Aorta (tissue), 5 donors: ENCODE measurements around the gene GFOD1. TPM values are rescaled to one million over a fixed set of nuclear protein-coding genes. Genes with fewer than 3 reads are reported as not detected.
A peak's percentile ranks its signal among the peaks of the same experiment; 100 is the strongest.

Experiments used
- ATAC-seq: fragments of 200-7000 bp; cut with Tn5 transposase; one replicate; pipeline ENCODE4 v1.9.1; 2022; ENCODE audit warnings: moderate library complexity; ENCODE audit not compliant: low FRiP score
- DNase-seq, 2 donors: peaks; one replicate each; pipeline ENCODE4 v3.0.0-alpha.2; 2020
- H3K27ac ChIP-seq, 2 donors: one replicate each; pipeline ENCODE4 v1.5.1; 2013; ENCODE audit warnings: low read length in 2 of 2, mild to moderate bottlenecking in 2 of 2, moderate library complexity in 2 of 2, control low read depth in 1 of 2, inconsistent platforms in 1 of 2, low read depth in 1 of 2
- H3K27me3 ChIP-seq, 2 donors: one replicate each; pipeline ENCODE4 v1.6.1; 2013; ENCODE audit warnings: control low read depth in 1 of 2, low read length in 1 of 2, mild to moderate bottlenecking in 1 of 2, moderate library complexity in 1 of 2; ENCODE audit not compliant: insufficient read depth in 2 of 2, control insufficient read depth in 1 of 2
- H3K36me3 ChIP-seq, 2 donors: one replicate each; pipeline ENCODE4 v1.6.1; 2013; ENCODE audit warnings: control low read depth in 1 of 2, low read length in 1 of 2, mild to moderate bottlenecking in 1 of 2; ENCODE audit not compliant: insufficient read depth in 2 of 2, control insufficient read depth in 1 of 2
- H3K4me1 ChIP-seq, 2 donors: one replicate each; pipeline ENCODE4 v1.6.1; 2013; ENCODE audit warnings: low read length in 2 of 2, control low read depth in 1 of 2, mild to moderate bottlenecking in 1 of 2, moderate library complexity in 1 of 2; ENCODE audit not compliant: insufficient read depth in 2 of 2, control insufficient read depth in 1 of 2
- H3K4me3 ChIP-seq, 2 donors: one replicate each; pipeline ENCODE4 v1.5.1; 2013; ENCODE audit warnings: low read length in 2 of 2, control low read depth in 1 of 2, mild to moderate bottlenecking in 1 of 2
- H3K9me3 ChIP-seq: one replicate; pipeline ENCODE4 v1.6.1; 2013; ENCODE audit warnings: mild to moderate bottlenecking, low read length; ENCODE audit not compliant: control insufficient read depth
- WGBS, 2 donors: extraction: QIAGEN DNeasy Blood & Tissue Kit; methylation state at CpG; one replicate each; pipeline ENCODE4 v1.1.7; 2013; 5-methylcytosine and 5-hydroxymethylcytosine counted together
- intact Hi-C, 2 donors: fragments of 100-400 bp; cut with DNase I; formaldehyde crosslinking; loops; one replicate each; pipeline versions ENCODE4 v1.14.2 to v1.15.0; 2022
- polyA plus RNA-seq, 2 donors: library from polyadenylated mRNA; stranded (reverse); fragments of 200-250 nt; gene quantifications; one replicate each; pipeline ENCODE4 v1.2.3, GENCODE V29; 2013
- total RNA-seq, 2 donors: library from RNA; stranded (reverse); fragmentation: NEBNext Ultra II Directional; extraction: Animal tissue kit (Norgen Biotek cat#: 25700); gene quantifications; one replicate each; pipeline ENCODE4 v1.2.1, GENCODE V29; 2021
- donor health status: healthy with polysubstance abuse.
- donor health status: Bipolar disorder and iron deficiency.
- donor health status: DM: no; HTN: no; CAD: no.
- donor health status: DM: no; HTN: no; CAD: no.
- donor health status: DM: yes; HTN: yes; CAD: no.

GFOD1 gene
- total and polyA plus RNA-seq, 4 donors, result 1.6 to 17.3 (median 9.2) TPM

DNA sequence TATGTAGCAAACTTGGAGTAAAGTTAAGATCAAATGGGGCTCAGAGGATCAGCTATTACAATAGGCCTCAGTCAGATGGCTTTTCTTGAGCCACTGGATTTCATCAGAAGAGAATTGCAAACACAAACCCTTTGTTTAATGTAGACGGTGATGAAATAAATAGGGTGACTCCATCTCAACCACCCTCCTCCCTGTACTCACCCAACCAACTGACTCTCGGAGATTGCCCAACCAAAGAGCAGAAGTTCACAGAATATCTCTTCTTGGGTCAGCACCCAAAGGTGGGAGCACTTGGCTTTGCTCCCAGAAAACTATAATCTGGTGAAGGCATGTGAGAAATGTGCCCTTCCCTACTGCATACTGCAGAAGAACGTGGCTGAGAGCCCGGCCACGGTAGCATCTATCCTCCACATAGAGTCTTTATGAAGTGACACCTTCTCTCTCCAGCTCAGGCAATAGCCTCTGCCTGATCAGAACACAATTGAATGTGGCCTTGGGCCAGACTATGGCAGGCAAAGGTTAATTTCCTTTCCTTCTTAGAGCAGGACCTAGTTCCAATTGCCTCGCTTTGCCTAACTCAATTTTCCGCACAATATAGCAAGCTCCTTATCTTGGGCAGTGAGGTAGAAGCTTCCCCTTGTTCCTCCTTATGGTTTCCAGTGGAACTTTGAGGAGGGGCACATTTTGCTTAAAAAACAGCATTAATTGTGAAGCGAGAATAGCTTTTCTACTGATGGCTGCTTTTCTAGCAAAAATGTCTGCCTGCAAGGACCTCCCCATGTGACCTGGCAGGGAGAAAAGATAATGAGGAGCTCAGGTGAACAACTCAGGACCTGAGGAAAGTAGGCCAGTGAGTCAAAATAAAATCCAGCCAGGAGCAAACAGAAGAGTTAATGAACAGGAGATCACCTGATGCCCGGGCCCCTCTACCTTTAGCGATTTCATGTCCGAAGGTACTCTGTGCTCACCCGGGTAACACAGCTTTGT is 79.4 kb downstream of the GFOD1 start:
- no peak for ATAC-seq
- DNase-seq, result no peak
- Histone ChIP-seq H3K27ac (no peak overlapping the region), H3K4me3 (no peak overlapping the region), H3K4me1 (peaks cover 5 to 9% of the 10 kb centered on the region in 2 donors), H3K27me3 (no peaks in the 10 kb centered on the region), H3K9me3 (no peaks in the 10 kb centered on the region), H3K36me3 (no peaks in the 10 kb centered on the region)
- intact Hi-C loops, result no loop called here
- 90 to 94% methylated on average over 12 of the region's 12 CpGs for WGBS, 2 donors

DNA sequence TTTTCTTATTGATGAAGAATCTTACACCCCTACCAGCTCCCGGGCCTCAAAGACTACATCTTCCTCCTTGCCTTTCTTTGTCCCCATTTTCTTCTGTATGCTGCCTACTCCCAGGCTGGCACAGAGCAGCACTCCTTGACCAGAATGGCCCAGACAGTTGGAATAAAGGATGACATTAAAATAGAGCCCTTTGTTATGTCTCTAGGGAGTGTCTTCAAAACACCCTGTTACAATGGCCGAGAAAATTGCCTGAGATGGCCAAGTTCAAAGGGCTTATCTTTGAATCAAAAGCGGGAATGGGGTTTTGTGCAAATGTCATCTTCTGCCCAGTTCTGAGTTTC is 80.1 kb downstream of the GFOD1 start:
- Histone ChIP-seq H3K9me3 (no peaks in the 10 kb centered on the region), H3K27ac (no peak overlapping the region), H3K27me3 (no peaks in the 10 kb centered on the region), H3K36me3 (no peaks in the 10 kb centered on the region), H3K4me3 (no peak overlapping the region), H3K4me1 (peaks cover 5 to 9% of the 10 kb centered on the region in 2 donors)
- intact Hi-C loops, result no loop called here
- DNase-seq (no peak), ATAC-seq (no peak)
- WGBS, 2 donors, result 65 to 96% methylated on average over 3 of the region's 3 CpGs

DNA sequence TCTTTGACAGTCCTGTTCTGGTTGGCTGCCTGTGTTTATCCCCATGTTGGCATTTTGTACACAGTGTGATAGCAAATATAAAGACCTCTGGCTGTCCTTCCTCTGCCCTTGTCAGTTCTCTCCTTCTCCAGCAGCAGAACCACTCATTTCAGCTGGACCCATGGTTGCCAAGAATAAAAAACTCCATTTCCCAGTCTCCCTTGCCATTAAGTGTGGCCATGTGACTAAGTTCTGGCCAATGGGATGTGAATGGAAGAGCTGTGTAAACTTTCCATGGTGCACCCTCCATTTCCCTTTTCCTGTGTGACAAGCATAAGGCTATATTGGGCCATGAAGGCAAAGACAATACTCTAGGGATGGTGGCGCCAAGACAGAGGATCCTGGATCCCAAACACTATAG is 80.6 kb downstream of the GFOD1 start:
- H3K9me3 ChIP-seq, result no peaks in the 10 kb centered on the region
- no peak overlapping the region for H3K4me3 ChIP-seq
- H3K27me3 ChIP-seq, result no peaks in the 10 kb centered on the region
- 92 to 96% methylated on average over 1 of the region's 1 CpG for WGBS, 2 donors
- ATAC-seq, result no peak
- H3K27ac ChIP-seq, result no peak overlapping the region
- intact Hi-C loops, result no loop called here
- peaks cover 5 to 9% of the 10 kb centered on the region in 2 donors for H3K4me1 ChIP-seq
- no peak for DNase-seq
- H3K36me3 ChIP-seq, result no peaks in the 10 kb centered on the region

- WGBS, 2 donors, result 92 to 94% methylated on average over 10 of the region's 10 CpGs
- H3K4me1 ChIP-seq, result peaks cover 5 to 8% of the 10 kb centered on the region in 2 donors
- intact Hi-C loops, result no loop called here
- H3K27me3 ChIP-seq, result no peaks in the 10 kb centered on the region
- H3K9me3 ChIP-seq, result no peaks in the 10 kb centered on the region
- H3K4me3 ChIP-seq, result no peak overlapping the region
- DNase-seq, result no peak
- no peaks in the 10 kb centered on the region for H3K36me3 ChIP-seq
- H3K27ac ChIP-seq, result no peak overlapping the region
- no peak for ATAC-seq
Measured at GRCh38 chr6:13405961-13406477, 81.4 kb downstream of the GFOD1 start.

DNA sequence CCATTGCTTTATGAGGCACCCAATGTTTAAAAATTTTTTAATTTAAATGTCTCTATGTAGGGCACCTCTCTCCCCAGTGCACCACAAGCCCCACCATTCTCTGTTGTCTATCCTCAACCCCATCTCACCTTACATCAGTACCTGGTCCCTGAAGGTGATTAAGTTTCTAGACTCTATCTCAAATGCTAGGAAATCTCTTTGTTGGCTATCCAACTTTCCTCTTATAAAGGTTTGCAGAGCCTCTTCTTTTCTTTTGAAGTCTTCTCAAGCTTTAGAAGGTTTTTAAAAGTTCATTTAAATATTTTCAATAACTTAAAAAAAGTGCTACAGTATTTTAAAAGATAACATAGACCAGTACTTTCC is 82.5 kb downstream of the GFOD1 start:
- ATAC-seq, result no peak
- no peak overlapping the region for H3K27ac ChIP-seq
- no peaks in the 10 kb centered on the region for H3K36me3 ChIP-seq
- H3K4me1 ChIP-seq, result peaks cover 3 to 5% of the 10 kb centered on the region in 2 donors
- intact Hi-C loops, result no loop called here
- no peaks in the 10 kb centered on the region for H3K27me3 ChIP-seq
- no peak for DNase-seq
- no peaks in the 10 kb centered on the region for H3K9me3 ChIP-seq
- H3K4me3 ChIP-seq, result no peak overlapping the region

DNA sequence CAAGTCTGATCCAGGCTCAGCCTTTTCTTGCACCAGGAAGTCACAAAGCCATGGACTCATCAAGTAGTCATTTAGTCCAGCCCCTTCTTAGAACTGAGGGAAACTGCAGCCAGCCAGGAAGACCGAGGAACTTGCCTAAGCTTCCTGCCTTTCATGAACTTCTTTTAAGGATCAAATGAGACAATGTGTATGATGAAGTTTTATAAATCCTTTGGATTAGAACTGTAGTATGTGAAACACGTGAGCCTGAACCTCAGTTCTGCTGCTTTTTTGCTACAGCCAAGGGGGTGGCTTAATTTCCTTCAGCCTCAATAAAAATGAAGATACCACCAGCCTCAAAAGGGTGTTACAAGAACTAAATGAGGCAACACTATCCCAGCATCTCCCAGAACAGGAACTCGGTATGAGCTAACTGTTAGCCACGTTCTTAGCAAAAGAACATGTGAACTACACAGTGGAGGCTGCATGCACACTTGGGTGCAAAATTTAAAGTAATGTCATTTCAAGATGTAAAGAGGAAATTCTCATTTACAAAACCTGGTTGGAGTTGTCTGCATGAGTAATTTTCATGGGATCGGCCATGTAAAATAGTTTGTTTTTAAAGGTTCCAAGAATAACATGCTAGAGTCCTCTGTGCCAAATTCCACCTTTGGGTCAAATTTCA is 83.0 kb downstream of the GFOD1 start:
- ATAC-seq, result peak; percentile 50
- H3K4me1 ChIP-seq, result peaks cover 3 to 5% of the 10 kb centered on the region in 2 donors
- WGBS, 2 donors, result 22 to 23% methylated on average over 5 of the region's 5 CpGs
- no peaks in the 10 kb centered on the region for H3K36me3 ChIP-seq
- no peak for DNase-seq
- H3K27ac ChIP-seq, result peak overlapping the region; percentile 22 to 65
- intact Hi-C loops, result no loop called here
- no peaks in the 10 kb centered on the region for H3K27me3 ChIP-seq
- no peak overlapping the region for H3K4me3 ChIP-seq
- H3K9me3 ChIP-seq, result no peaks in the 10 kb centered on the region

GRCh38 chr6:13402711-13403110 is 84.7 kb downstream of the GFOD1 start:
- Histone ChIP-seq H3K9me3 (no peaks in the 10 kb centered on the region), H3K4me3 (no peak overlapping the region), H3K27me3 (no peaks in the 10 kb centered on the region), H3K36me3 (no peaks in the 10 kb centered on the region), H3K27ac (no peak overlapping the region), H3K4me1 (peaks cover 3 to 5% of the 10 kb centered on the region in 2 donors)
- intact Hi-C loops, result no loop called here
- ATAC-seq (no peak), DNase-seq (no peak)
- 68 to 76% methylated on average over 3 of the region's 3 CpGs for WGBS, 2 donors

GRCh38 chr6:13400772-13401171 is 86.6 kb downstream of the GFOD1 start:
- H3K27ac ChIP-seq, result no peak overlapping the region
- H3K4me1 ChIP-seq, result peaks cover 5% of the 10 kb centered on the region in 2 donors
- no peak for ATAC-seq
- H3K4me3 ChIP-seq, result no peak overlapping the region
- H3K27me3 ChIP-seq, result no peaks in the 10 kb centered on the region
- intact Hi-C loops, result no loop called here
- no peak for DNase-seq
- no peaks in the 10 kb centered on the region for H3K36me3 ChIP-seq
- 95% methylated on average over 3 of the region's 3 CpGs for WGBS, 2 donors
- H3K9me3 ChIP-seq, result no peaks in the 10 kb centered on the region
